HEK293 (cell line): Measurements from ENCODE around the gene RAB40C.

Source experiments
- KLF8 ChIP-seq: fragments of 450-650 bp; formaldehyde crosslinking; IDR thresholded peaks from 2 replicates; pipeline ENCODE4 v1.5.1; 2016; ENCODE audit warnings: missing biosample characterization, missing genetic modification characterization
- SCRT2 ChIP-seq: fragments of 450-650 bp; formaldehyde crosslinking; IDR thresholded peaks from 2 replicates; pipeline ENCODE4 v1.5.1; 2016; ENCODE audit warnings: missing biosample characterization, missing genetic modification characterization
- TCF7L2 ChIP-seq: IDR thresholded peaks from 2 replicates; pipeline ENCODE4 v1.6.1; 2011; ENCODE audit warnings: low read depth, mild to moderate bottlenecking, inconsistent platforms, low read length, moderate library complexity, borderline replicate concordance
- ZBTB17 ChIP-seq: fragments of 450-650 bp; formaldehyde crosslinking; IDR thresholded peaks from 2 replicates; pipeline ENCODE4 v1.5.1; 2016; ENCODE audit warnings: missing biosample characterization, missing genetic modification characterization
- ZFHX2 ChIP-seq: fragments of 450-650 bp; formaldehyde crosslinking; conservative IDR thresholded peaks from 2 replicates; pipeline ENCODE4 v1.5.1; 2016; ENCODE audit warnings: missing biosample characterization, missing genetic modification characterization
- ZNF10 ChIP-seq: fragments of 450-650 bp; formaldehyde crosslinking; IDR thresholded peaks from 2 replicates; pipeline ENCODE4 v1.5.1; 2017; ENCODE audit warnings: missing biosample characterization, missing genetic modification characterization
- ZNF214 ChIP-seq: fragments of 450-650 bp; formaldehyde crosslinking; IDR thresholded peaks from 2 replicates; pipeline ENCODE4 v1.5.1; 2017; ENCODE audit warnings: missing biosample characterization, mild to moderate bottlenecking, missing genetic modification characterization, borderline replicate concordance
- ZNF221 ChIP-seq: fragments of 450-650 bp; formaldehyde crosslinking; IDR thresholded peaks from 2 replicates; pipeline ENCODE4 v1.5.1; 2017; ENCODE audit warnings: missing biosample characterization, missing genetic modification characterization, borderline replicate concordance
- ZNF248 ChIP-seq: fragments of 450-650 bp; formaldehyde crosslinking; IDR thresholded peaks from 2 replicates; pipeline ENCODE4 v1.5.1; 2017; ENCODE audit warnings: missing biosample characterization, missing genetic modification characterization
- ZNF423 ChIP-seq: fragments of 450-650 bp; formaldehyde crosslinking; IDR thresholded peaks from 2 replicates; pipeline ENCODE4 v1.5.1; 2016; ENCODE audit warnings: missing biosample characterization, missing genetic modification characterization
- ZNF510 ChIP-seq: fragments of 450-650 bp; formaldehyde crosslinking; IDR thresholded peaks from 2 replicates; pipeline ENCODE4 v1.5.1; 2018; ENCODE audit warnings: mild to moderate bottlenecking, missing genetic modification characterization, missing biosample characterization; ENCODE audit not compliant: insufficient replicate concordance
- ZNF529 ChIP-seq: fragments of 450-650 bp; formaldehyde crosslinking; IDR thresholded peaks from 2 replicates; pipeline ENCODE4 v1.5.1; 2017; ENCODE audit warnings: missing genetic modification characterization, missing biosample characterization; ENCODE audit not compliant: insufficient replicate concordance
- ZNF596 ChIP-seq: fragments of 450-650 bp; IDR thresholded peaks from 2 replicates; pipeline ENCODE4 v1.5.0; 2018; ENCODE audit warnings: missing biosample characterization, mild to moderate bottlenecking, missing genetic modification characterization, moderate library complexity
- ZNF600 ChIP-seq: fragments of 450-650 bp; formaldehyde crosslinking; IDR thresholded peaks from 2 replicates; pipeline ENCODE4 v1.5.1; 2016; ENCODE audit warnings: missing biosample characterization, missing genetic modification characterization
- ZNF623 ChIP-seq: fragments of 450-650 bp; formaldehyde crosslinking; IDR thresholded peaks from 2 replicates; pipeline ENCODE4 v1.5.1; 2016; ENCODE audit warnings: missing biosample characterization, missing genetic modification characterization
- ZNF629 ChIP-seq: fragments of 450-650 bp; formaldehyde crosslinking; IDR thresholded peaks from 2 replicates; pipeline ENCODE4 v1.5.1; 2017; ENCODE audit warnings: missing biosample characterization, missing genetic modification characterization
- ZNF654 ChIP-seq: fragments of 450-650 bp; formaldehyde crosslinking; IDR thresholded peaks from 2 replicates; pipeline ENCODE4 v1.5.1; 2016; ENCODE audit warnings: low read depth, missing biosample characterization, missing genetic modification characterization
- ZNF677 ChIP-seq: fragments of 450-650 bp; IDR thresholded peaks from 2 replicates; pipeline ENCODE4 v1.5.0; 2018; ENCODE audit warnings: missing biosample characterization, mild to moderate bottlenecking, missing genetic modification characterization, moderate library complexity
- ZNF843 ChIP-seq: fragments of 450-650 bp; formaldehyde crosslinking; IDR thresholded peaks from 2 replicates; pipeline ENCODE4 v1.5.1; 2016; ENCODE audit warnings: missing biosample characterization, missing genetic modification characterization
- ZSCAN30 ChIP-seq: fragments of 450-650 bp; IDR thresholded peaks from 2 replicates; pipeline ENCODE4 v1.5.1; 2018; ENCODE audit warnings: missing biosample characterization, mild to moderate bottlenecking, missing genetic modification characterization, moderate library complexity
- ZXDB ChIP-seq: fragments of 450-650 bp; formaldehyde crosslinking; IDR thresholded peaks from 2 replicates; pipeline ENCODE4 v1.5.1; 2016; ENCODE audit warnings: missing biosample characterization, missing genetic modification characterization
- TF ChIP-seq, protein P1 (sequence below): IDR thresholded peaks from 2 replicates; pipeline ENCODE4 v1.6.1; 2011; ENCODE audit warnings: mild to moderate bottlenecking, low read depth, low read length, borderline replicate concordance
- TF ChIP-seq, protein P2 (sequence below): fragments of 450-650 bp; formaldehyde crosslinking; IDR thresholded peaks from 2 replicates; pipeline ENCODE4 v1.5.1; 2017; ENCODE audit warnings: missing biosample characterization, mild to moderate bottlenecking, missing genetic modification characterization, moderate library complexity
- TF ChIP-seq, protein P3 (sequence below): fragments of 450-650 bp; formaldehyde crosslinking; IDR thresholded peaks from 2 replicates; pipeline ENCODE4 v1.5.1; 2016; ENCODE audit warnings: missing biosample characterization, missing genetic modification characterization
- TF ChIP-seq, protein P4 (sequence below): fragments of 450-650 bp; formaldehyde crosslinking; IDR thresholded peaks from 2 replicates; pipeline ENCODE4 v1.5.1; 2016; ENCODE audit warnings: missing biosample characterization, missing genetic modification characterization
- TF ChIP-seq, protein P5 (sequence below): fragments of 450-650 bp; formaldehyde crosslinking; conservative IDR thresholded peaks from 2 replicates; pipeline ENCODE4 v1.5.1; 2016; ENCODE audit warnings: low read depth, missing biosample characterization, missing genetic modification characterization

RAB40C gene

DNA sequence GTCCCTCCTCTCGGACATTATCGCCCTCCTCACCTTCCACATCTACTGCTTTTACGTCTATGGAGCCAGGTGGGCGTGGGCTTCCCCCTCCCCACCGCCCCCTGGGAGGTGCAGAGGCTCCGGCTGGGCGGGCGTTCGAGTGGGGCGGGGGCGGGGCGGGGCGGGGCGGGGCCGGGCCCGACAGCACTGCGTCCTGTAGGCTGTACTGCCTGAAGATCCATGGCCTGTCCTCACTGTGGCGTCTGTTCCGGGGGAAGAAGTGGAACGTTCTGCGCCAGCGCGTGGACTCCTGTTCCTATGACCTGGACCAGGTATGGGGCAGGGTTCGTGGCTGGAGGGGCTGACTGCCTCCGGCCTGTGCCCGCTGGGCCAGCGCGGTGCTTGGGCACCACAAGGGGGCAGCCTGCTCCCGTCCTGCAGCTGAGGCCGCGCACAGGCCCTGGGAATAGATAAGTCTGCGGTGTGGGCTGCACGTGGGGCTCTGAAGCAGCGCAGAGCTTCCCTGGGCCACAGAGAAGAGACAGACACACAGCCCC is 10.9 kb upstream of the RAB40C start (continued):
- TF ChIP-seq ZNF214 (no peak), ZNF10 (tag by site-specific recombination) (no peak), ZNF248 (tag by site-specific recombination) (no peak), SCRT2 (tag by site-specific recombination) (no peak), ZNF221 (tag by site-specific recombination) (no peak), ZBTB17 (no peak), ZNF654 (tag by site-specific recombination) (peak; percentile 58; the same call in 1 of the 2 replicates), KLF8 (peak; percentile 86), TCF7L2 (no peak), ZNF843 (tag by site-specific recombination) (no peak), ZNF600 (tag by site-specific recombination) (peak; percentile 61), ZNF510 (tag by site-specific recombination) (no peak), ZNF623 (tag by site-specific recombination) (no peak), ZNF677 (tag by site-specific recombination) (no peak), ZSCAN30 (tag by site-specific recombination) (peak; percentile 82), ZFHX2 (tag by site-specific recombination) (peak; percentile 37; the same call in 1 of the 2 replicates), ZXDB (tag by site-specific recombination) (0 out of 2 replicates have a peak, but pooled peaks have one; percentile 17), ZNF423 (tag by site-specific recombination) (no peak), ZNF629 (tag by site-specific recombination) (no peak), ZNF529 (tag by site-specific recombination) (no peak), ZNF596 (tag by site-specific recombination) (no peak)
- TF ChIP-seq, protein P1, sequence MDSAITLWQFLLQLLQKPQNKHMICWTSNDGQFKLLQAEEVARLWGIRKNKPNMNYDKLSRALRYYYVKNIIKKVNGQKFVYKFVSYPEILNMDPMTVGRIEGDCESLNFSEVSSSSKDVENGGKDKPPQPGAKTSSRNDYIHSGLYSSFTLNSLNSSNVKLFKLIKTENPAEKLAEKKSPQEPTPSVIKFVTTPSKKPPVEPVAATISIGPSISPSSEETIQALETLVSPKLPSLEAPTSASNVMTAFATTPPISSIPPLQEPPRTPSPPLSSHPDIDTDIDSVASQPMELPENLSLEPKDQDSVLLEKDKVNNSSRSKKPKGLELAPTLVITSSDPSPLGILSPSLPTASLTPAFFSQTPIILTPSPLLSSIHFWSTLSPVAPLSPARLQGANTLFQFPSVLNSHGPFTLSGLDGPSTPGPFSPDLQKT: no peak
- TF ChIP-seq, protein P2, sequence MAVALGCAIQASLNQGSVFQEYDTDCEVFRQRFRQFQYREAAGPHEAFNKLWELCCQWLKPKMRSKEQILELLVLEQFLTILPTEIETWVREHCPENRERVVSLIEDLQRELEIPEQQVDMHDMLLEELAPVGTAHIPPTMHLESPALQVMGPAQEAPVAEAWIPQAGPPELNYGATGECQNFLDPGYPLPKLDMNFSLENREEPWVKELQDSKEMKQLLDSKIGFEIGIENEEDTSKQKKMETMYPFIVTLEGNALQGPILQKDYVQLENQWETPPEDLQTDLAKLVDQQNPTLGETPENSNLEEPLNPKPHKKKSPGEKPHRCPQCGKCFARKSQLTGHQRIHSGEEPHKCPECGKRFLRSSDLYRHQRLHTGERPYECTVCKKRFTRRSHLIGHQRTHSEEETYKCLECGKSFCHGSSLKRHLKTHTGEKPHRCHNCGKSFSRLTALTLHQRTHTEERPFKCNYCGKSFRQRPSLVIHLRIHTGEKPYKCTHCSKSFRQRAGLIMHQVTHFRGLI (tag by site-specific recombination): peak; percentile 64
- TF ChIP-seq, protein P3, sequence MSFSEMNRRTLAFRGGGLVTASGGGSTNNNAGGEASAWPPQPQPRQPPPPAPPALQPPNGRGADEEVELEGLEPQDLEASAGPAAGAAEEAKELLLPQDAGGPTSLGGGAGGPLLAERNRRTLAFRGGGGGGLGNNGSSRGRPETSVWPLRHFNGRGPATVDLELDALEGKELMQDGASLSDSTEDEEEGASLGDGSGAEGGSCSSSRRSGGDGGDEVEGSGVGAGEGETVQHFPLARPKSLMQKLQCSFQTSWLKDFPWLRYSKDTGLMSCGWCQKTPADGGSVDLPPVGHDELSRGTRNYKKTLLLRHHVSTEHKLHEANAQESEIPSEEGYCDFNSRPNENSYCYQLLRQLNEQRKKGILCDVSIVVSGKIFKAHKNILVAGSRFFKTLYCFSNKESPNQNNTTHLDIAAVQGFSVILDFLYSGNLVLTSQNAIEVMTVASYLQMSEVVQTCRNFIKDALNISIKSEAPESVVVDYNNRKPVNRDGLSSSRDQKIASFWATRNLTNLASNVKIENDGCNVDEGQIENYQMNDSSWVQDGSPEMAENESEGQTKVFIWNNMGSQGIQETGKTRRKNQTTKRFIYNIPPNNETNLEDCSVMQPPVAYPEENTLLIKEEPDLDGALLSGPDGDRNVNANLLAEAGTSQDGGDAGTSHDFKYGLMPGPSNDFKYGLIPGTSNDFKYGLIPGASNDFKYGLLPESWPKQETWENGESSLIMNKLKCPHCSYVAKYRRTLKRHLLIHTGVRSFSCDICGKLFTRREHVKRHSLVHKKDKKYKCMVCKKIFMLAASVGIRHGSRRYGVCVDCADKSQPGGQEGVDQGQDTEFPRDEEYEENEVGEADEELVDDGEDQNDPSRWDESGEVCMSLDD: no peak
- TF ChIP-seq, protein P4, sequence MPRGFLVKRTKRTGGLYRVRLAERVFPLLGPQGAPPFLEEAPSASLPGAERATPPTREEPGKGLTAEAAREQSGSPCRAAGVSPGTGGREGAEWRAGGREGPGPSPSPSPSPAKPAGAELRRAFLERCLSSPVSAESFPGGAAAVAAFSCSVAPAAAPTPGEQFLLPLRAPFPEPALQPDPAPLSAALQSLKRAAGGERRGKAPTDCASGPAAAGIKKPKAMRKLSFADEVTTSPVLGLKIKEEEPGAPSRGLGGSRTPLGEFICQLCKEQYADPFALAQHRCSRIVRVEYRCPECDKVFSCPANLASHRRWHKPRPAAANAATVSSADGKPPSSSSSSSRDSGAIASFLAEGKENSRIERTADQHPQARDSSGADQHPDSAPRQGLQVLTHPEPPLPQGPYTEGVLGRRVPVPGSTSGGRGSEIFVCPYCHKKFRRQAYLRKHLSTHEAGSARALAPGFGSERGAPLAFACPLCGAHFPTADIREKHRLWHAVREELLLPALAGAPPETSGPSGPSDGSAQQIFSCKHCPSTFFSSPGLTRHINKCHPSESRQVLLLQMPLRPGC: no peak
- TF ChIP-seq, protein P5, sequence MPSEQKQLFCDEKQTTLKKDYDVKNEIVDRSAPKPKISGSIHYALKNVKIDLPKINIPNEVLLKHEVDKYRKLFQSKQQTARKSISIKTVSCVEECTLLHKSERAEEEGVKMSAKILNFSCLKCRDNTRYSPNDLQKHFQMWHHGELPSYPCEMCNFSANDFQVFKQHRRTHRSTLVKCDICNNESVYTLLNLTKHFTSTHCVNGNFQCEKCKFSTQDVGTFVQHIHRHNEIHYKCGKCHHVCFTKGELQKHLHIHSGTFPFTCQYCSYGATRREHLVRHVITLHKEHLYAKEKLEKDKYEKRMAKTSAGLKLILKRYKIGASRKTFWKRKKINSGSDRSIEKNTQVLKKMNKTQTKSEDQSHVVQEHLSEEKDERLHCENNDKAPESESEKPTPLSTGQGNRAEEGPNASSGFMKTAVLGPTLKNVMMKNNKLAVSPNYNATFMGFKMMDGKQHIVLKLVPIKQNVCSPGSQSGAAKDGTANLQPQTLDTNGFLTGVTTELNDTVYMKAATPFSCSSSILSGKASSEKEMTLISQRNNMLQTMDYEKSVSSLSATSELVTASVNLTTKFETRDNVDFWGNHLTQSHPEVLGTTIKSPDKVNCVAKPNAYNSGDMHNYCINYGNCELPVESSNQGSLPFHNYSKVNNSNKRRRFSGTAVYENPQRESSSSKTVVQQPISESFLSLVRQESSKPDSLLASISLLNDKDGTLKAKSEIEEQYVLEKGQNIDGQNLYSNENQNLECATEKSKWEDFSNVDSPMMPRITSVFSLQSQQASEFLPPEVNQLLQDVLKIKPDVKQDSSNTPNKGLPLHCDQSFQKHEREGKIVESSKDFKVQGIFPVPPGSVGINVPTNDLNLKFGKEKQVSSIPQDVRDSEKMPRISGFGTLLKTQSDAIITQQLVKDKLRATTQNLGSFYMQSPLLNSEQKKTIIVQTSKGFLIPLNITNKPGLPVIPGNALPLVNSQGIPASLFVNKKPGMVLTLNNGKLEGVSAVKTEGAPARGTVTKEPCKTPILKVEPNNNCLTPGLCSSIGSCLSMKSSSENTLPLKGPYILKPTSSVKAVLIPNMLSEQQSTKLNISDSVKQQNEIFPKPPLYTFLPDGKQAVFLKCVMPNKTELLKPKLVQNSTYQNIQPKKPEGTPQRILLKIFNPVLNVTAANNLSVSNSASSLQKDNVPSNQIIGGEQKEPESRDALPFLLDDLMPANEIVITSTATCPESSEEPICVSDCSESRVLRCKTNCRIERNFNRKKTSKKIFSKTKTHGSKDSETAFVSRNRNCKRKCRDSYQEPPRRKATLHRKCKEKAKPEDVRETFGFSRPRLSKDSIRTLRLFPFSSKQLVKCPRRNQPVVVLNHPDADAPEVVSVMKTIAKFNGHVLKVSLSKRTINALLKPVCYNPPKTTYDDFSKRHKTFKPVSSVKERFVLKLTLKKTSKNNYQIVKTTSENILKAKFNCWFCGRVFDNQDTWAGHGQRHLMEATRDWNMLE (tag by site-specific recombination): no peak
